Measurements from ENCODE around the gene LCN2.
A peak's percentile ranks its signal among the peaks of the same experiment; 100 is the strongest.

The LCN2 gene

DNA sequence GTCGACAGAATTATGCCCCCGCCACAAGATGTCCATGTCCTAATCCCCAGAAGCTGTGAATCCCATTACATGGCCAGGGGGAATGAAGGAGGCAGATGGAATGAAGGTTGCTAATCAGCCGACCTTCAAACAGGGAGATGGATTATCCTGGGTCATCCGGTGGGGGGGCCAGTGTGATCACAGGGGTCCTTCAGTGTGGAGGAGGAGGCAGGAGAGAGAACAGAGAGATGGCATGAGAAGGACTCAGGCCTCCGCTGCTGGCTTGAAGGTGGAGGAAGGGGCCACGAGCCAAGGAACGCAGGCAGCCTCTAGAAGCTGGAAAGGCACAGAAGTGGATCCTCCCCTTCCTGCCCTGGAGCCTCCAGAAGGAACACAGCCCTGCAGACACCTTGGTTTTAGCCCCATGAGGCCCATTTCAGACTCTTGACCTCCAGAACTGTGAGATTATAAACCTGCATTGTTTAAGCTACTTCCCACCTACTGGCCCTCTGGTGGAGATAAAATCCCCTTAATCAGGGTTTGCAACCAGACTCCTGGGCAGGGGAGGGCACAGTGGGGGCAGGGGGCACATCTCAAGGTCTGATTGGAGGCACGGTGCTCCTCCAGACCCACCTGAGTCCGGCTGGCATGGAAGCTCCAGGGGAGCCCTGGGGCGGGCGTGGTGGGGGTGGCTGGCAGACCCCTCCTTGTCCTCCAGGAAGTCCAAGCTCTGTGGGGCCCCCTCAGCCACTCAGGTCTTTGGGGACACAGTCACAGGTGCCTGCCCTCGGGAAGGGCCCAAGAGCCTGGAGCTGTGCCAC is 35.5 kb upstream of the LCN2 start:
- H3K9ac ChIP-seq (ENCODE audit: low read length) = no peak overlapping the region
- H3K79me1 ChIP-seq (replicated peaks; ENCODE audit: low read length, poor library complexity, severe bottlenecking) = no peaks in the 10 kb centered on the region
- no peak overlapping the region for H2BK120ac ChIP-seq (ENCODE audit: low read depth, low read length)
- H3K4me1 ChIP-seq (ENCODE audit: control insufficient read depth, insufficient read depth, low read depth, low read length) = peaks cover 5% of the 10 kb centered on the region
- H4K91ac ChIP-seq (ENCODE audit: low read length) = no peak overlapping the region
- no peak overlapping the region for H3K4me3 ChIP-seq (ENCODE audit: insufficient read depth in 1 of 2, low read depth in 1 of 2, low read length in 2 of 2)
- no peaks in the 10 kb centered on the region for H3K27me3 ChIP-seq (ENCODE audit: control insufficient read depth in 1 of 2, insufficient read depth in 1 of 2, low read length in 2 of 2)
- H2AFZ ChIP-seq (ENCODE audit: low read depth, low read length) = no peak overlapping the region
- no peak overlapping the region for H3K4me2 ChIP-seq (ENCODE audit: low read length, poor library complexity, severe bottlenecking)
- no peak overlapping the region for H3K18ac ChIP-seq (ENCODE audit: low read depth in 1 of 2, low read length in 2 of 2)
- no peak overlapping the region for H2AK5ac ChIP-seq (ENCODE audit: low read length, severe bottlenecking)
- H4K8ac ChIP-seq (ENCODE audit: low read length) = no peak overlapping the region
- 96% methylated on average over 12 of the region's 12 CpGs for WGBS
- H3K36me3 ChIP-seq (ENCODE audit: control insufficient read depth in 1 of 2, insufficient read depth in 2 of 2, low read depth in 1 of 2, low read length in 2 of 2) = peaks cover 12 to 41% of the 10 kb centered on the region in 2 experiments
- H3K4ac ChIP-seq (ENCODE audit: low read depth in 1 of 2, low read length in 2 of 2) = no peak overlapping the region
- no peak overlapping the region for H2BK12ac ChIP-seq (ENCODE audit: low read length in 2 of 2)
- no peak overlapping the region for H3K27ac ChIP-seq (ENCODE audit: low read length, poor library complexity, severe bottlenecking)
- no peak overlapping the region for H3K23ac ChIP-seq (ENCODE audit: low read length in 2 of 2)
- no peak for DNase-seq
- H3K9me3 ChIP-seq (ENCODE audit: control insufficient read depth, low read length) = no peaks in the 10 kb centered on the region
- H2BK5ac ChIP-seq (ENCODE audit: low read depth, low read length, poor library complexity, severe bottlenecking) = no peak overlapping the region
- H2BK15ac ChIP-seq (ENCODE audit: low read depth, poor library complexity, severe bottlenecking) = no peak overlapping the region
- no peak overlapping the region for H3K14ac ChIP-seq (ENCODE audit: low read length in 2 of 2)

DNA sequence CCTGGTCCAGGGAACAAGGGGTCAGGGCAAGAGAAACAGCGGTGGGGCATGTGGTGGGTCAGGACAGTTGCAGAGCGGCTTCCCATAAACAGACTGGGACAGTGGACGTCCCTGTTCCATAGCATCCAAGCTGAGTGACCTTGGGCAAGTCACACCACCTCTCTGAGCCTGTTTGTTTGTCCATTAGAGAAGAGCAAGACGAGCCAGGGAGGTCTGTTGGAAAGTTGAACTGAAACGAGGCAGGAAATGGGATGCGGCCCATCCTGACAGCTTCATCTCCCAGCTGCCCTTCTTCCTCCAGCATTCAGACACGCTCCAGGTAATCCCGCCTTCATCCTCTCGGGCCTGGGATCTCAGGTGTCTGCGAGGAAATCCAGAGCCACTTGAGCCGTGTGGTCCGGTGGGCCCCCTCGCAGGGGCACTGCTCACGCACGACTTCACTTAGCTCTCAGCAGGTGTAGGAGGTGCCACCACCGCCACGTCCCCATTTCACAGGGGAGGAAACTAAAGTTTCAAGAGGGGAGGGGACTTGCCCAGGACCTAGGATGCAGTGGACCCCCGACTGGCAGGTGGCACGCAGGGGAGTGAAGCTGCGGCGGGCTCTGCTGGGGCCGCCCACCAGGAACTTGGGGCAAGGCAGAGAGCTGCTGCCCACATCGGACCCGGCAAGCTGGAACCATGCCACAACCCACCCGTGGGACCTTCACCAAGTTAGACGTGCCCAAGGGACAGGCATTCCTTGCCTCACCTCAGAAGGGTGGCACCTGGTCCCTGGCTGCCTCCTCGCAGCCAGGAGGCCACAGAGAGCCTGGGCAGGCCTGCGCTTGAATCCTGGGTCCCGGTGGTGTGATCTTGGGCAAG is 34.7 kb upstream of the LCN2 start:
- peak overlapping the region; percentile 21 for H4K91ac ChIP-seq (ENCODE audit: low read length)
- no peak overlapping the region for H4K8ac ChIP-seq (ENCODE audit: low read length)
- no peak for DNase-seq
- H3K36me3 ChIP-seq (ENCODE audit: control insufficient read depth in 1 of 2, insufficient read depth in 2 of 2, low read depth in 1 of 2, low read length in 2 of 2) = peaks cover 4 to 40% of the 10 kb centered on the region in 2 experiments
- H3K4me2 ChIP-seq (ENCODE audit: low read length, poor library complexity, severe bottlenecking) = no peak overlapping the region
- no peaks in the 10 kb centered on the region for H3K27me3 ChIP-seq (ENCODE audit: control insufficient read depth in 1 of 2, insufficient read depth in 1 of 2, low read length in 2 of 2)
- H2BK12ac ChIP-seq (ENCODE audit: low read length in 2 of 2) = no peak overlapping the region
- H3K23ac ChIP-seq (ENCODE audit: low read length in 2 of 2) = no peak overlapping the region
- no peak overlapping the region for H3K27ac ChIP-seq (ENCODE audit: low read length, poor library complexity, severe bottlenecking)
- no peaks in the 10 kb centered on the region for H3K79me1 ChIP-seq (replicated peaks; ENCODE audit: low read length, poor library complexity, severe bottlenecking)
- no peak overlapping the region for H3K18ac ChIP-seq (ENCODE audit: low read depth in 1 of 2, low read length in 2 of 2)
- no peak overlapping the region for H2BK15ac ChIP-seq (ENCODE audit: low read depth, poor library complexity, severe bottlenecking)
- H2AK5ac ChIP-seq (ENCODE audit: low read length, severe bottlenecking) = no peak overlapping the region
- no peaks in the 10 kb centered on the region for H3K9me3 ChIP-seq (ENCODE audit: control insufficient read depth, low read length)
- no peak overlapping the region for H2AFZ ChIP-seq (ENCODE audit: low read depth, low read length)
- H3K14ac ChIP-seq (ENCODE audit: low read length in 2 of 2) = no peak overlapping the region
- no peak overlapping the region for H2BK5ac ChIP-seq (ENCODE audit: low read depth, low read length, poor library complexity, severe bottlenecking)
- H3K4ac ChIP-seq (ENCODE audit: low read depth in 1 of 2, low read length in 2 of 2) = no peak overlapping the region
- H3K4me3 ChIP-seq (ENCODE audit: insufficient read depth in 1 of 2, low read depth in 1 of 2, low read length in 2 of 2) = no peak overlapping the region
- H2BK120ac ChIP-seq (ENCODE audit: low read depth, low read length) = no peak overlapping the region
- no peak overlapping the region for H3K9ac ChIP-seq (ENCODE audit: low read length)
- 92% methylated on average over 29 of the region's 29 CpGs for WGBS
- H3K4me1 ChIP-seq (ENCODE audit: control insufficient read depth, insufficient read depth, low read depth, low read length) = peaks cover 5% of the 10 kb centered on the region

GRCh38 chr9:128115187-128116103 is 33.8 kb upstream of the LCN2 start:
- Histone ChIP-seq H4K91ac (ENCODE audit: low read length) (peak overlapping the region; percentile 21), H2BK120ac (ENCODE audit: low read depth, low read length) (no peak overlapping the region), H3K36me3 (ENCODE audit: control insufficient read depth in 1 of 2, insufficient read depth in 2 of 2, low read depth in 1 of 2, low read length in 2 of 2) (peaks cover 3 to 42% of the 10 kb centered on the region in 2 experiments), H2AFZ (ENCODE audit: low read depth, low read length) (no peak overlapping the region), H3K27me3 (ENCODE audit: control insufficient read depth in 1 of 2, insufficient read depth in 1 of 2, low read length in 2 of 2) (no peaks in the 10 kb centered on the region), H3K9me3 (ENCODE audit: control insufficient read depth, low read length) (no peaks in the 10 kb centered on the region), H2BK12ac (ENCODE audit: low read length in 2 of 2) (no peak overlapping the region), H3K27ac (ENCODE audit: low read length, poor library complexity, severe bottlenecking) (no peak overlapping the region), H3K18ac (ENCODE audit: low read depth in 1 of 2, low read length in 2 of 2) (no peak overlapping the region), H3K4ac (ENCODE audit: low read depth in 1 of 2, low read length in 2 of 2) (no peak overlapping the region), H3K4me2 (ENCODE audit: low read length, poor library complexity, severe bottlenecking) (no peak overlapping the region), H2BK15ac (ENCODE audit: low read depth, poor library complexity, severe bottlenecking) (no peak overlapping the region), H3K4me1 (ENCODE audit: control insufficient read depth, insufficient read depth, low read depth, low read length) (peaks cover 5% of the 10 kb centered on the region), H2BK5ac (ENCODE audit: low read depth, low read length, poor library complexity, severe bottlenecking) (no peak overlapping the region), H2AK5ac (ENCODE audit: low read length, severe bottlenecking) (no peak overlapping the region), H3K14ac (ENCODE audit: low read length in 2 of 2) (no peak overlapping the region), H3K9ac (ENCODE audit: low read length) (no peak overlapping the region), H4K8ac (ENCODE audit: low read length) (no peak overlapping the region), H3K23ac (ENCODE audit: low read length in 2 of 2) (no peak overlapping the region), H3K79me1 (replicated peaks; ENCODE audit: low read length, poor library complexity, severe bottlenecking) (no peaks in the 10 kb centered on the region), H3K4me3 (ENCODE audit: insufficient read depth in 1 of 2, low read depth in 1 of 2, low read length in 2 of 2) (no peak overlapping the region)
- DNase-seq = no peak
- 94% methylated on average over 26 of the region's 26 CpGs for WGBS
